Smooth muscle cell (in vitro differentiated cells): ENCODE data around the gene TBC1D19. TPM values are rescaled to one million over a fixed set of nuclear protein-coding genes. Genes with fewer than 3 reads are reported as not detected.

Source experiments
- DNase-seq: peaks from one replicate; lab custom pipeline; 2025; ENCODE audit not compliant: unreplicated experiment; lab: John Stamatoyannopoulos, UW
- H2AFZ ChIP-seq: fragments of 200-600 bp; sonication (generic); 2 replicates; pipeline ENCODE4 v1.6.0; 2016; ENCODE audit warnings: antibody characterized with exemption, low read depth, mild to moderate bottlenecking
- H3F3A ChIP-seq: fragments of 200-600 bp; sonication (generic); 2 replicates; pipeline ENCODE4 v1.6.0; 2017; ENCODE audit warnings: antibody characterized with exemption, low read depth
- H3K27ac ChIP-seq: fragments of 200-600 bp; sonication (generic); 2 replicates; pipeline ENCODE4 v1.5.1; 2016; ENCODE audit warnings: low read depth, mild to moderate bottlenecking
- H3K27me3 ChIP-seq: fragments of 200-600 bp; sonication (generic); 2 replicates; pipeline ENCODE4 v1.6.1; 2016; ENCODE audit warnings: low read depth, mild to moderate bottlenecking
- H3K36me3 ChIP-seq: fragments of 200-600 bp; sonication (generic); 2 replicates; pipeline ENCODE4 v1.5.1; 2016; ENCODE audit warnings: low read depth
- H3K4me1 ChIP-seq: fragments of 200-600 bp; sonication (generic); 2 replicates; pipeline ENCODE4 v1.5.1; 2016; ENCODE audit warnings: low read depth
- H3K4me2 ChIP-seq: fragments of 200-600 bp; sonication (generic); 2 replicates; pipeline ENCODE4 v1.6.0; 2016; ENCODE audit warnings: mild to moderate bottlenecking
- H3K4me3 ChIP-seq: fragments of 200-600 bp; sonication (generic); 2 replicates; pipeline ENCODE4 v1.5.1; 2016; ENCODE audit warnings: mild to moderate bottlenecking
- H3K79me2 ChIP-seq: fragments of 200-600 bp; sonication (generic); 2 replicates; pipeline ENCODE4 v1.6.0; 2016; ENCODE audit warnings: low read depth, mild to moderate bottlenecking
- H3K9ac ChIP-seq: fragments of 200-600 bp; sonication (generic); 2 replicates; pipeline ENCODE4 v1.6.0; 2016; ENCODE audit warnings: low read depth
- H3K9me3 ChIP-seq: fragments of 200-600 bp; sonication (generic); replicated peaks from 2 replicates; pipeline ENCODE4 v1.5.1; 2016; ENCODE audit warnings: low read depth
- H4K20me1 ChIP-seq: fragments of 200-600 bp; sonication (generic); 2 replicates; pipeline ENCODE4 v1.6.0; 2016; ENCODE audit warnings: low read depth
- CTCF ChIP-seq: fragments of 200-600 bp; sonication (generic); IDR thresholded peaks from 2 replicates; pipeline ENCODE4 v1.5.1; 2017; ENCODE audit warnings: borderline replicate concordance, mild to moderate bottlenecking, antibody characterized with exemption; ENCODE audit not compliant: insufficient read depth, poor library complexity, severe bottlenecking
- WGBS: methylation state at CpG from one replicate; pipeline ENCODE4 v1.1.7; 2016; ENCODE audit warnings: low lambda C conversion rate; 5-methylcytosine and 5-hydroxymethylcytosine counted together
- polyA plus RNA-seq: library from polyadenylated mRNA; unstranded; fragments of >200 nt; fragmentation: Nextera tagmentation; extraction: Ambion mirVana; gene quantifications from 2 replicates; pipeline ENCODE4 v1.2.1, GENCODE V29; 2016
- total RNA-seq: library from RNA; depleted of rRNA; stranded (reverse); fragments of >200 nt; gene quantifications from 2 replicates; pipeline ENCODE4 v1.2.3, GENCODE V29; 2014

Gene TBC1D19
- total and polyA plus RNA-seq, 2 experiments from 2014 or later = 19.2 to 33.8 TPM

- no peak overlapping the region for H2AFZ ChIP-seq
- no peak overlapping the region for H3K4me3 ChIP-seq
- TF ChIP-seq CTCF = no peak
- peaks cover 6% of the 10 kb centered on the region for H3F3A ChIP-seq
- H3K9ac ChIP-seq = no peak overlapping the region
- H3K27ac ChIP-seq = no peak overlapping the region
- H3K79me2 ChIP-seq = peaks cover 60% of the 10 kb centered on the region
- no peaks in the 10 kb centered on the region for H3K4me1 ChIP-seq
- no peak overlapping the region for H3K4me2 ChIP-seq
- peaks cover 30% of the 10 kb centered on the region for H4K20me1 ChIP-seq
- no peak for DNase-seq
- no peaks in the 10 kb centered on the region for H3K27me3 ChIP-seq
- WGBS = 65% methylated on average over 2 of the region's 2 CpGs
- no peaks in the 10 kb centered on the region for H3K36me3 ChIP-seq
- H3K9me3 ChIP-seq = no peaks in the 10 kb centered on the region
Measured at GRCh38 chr4:26607776-26608175, 23.9 kb downstream of the TBC1D19 start.

GRCh38 chr4:26609391-26609790 is 25.5 kb downstream of the TBC1D19 start:
- no peak overlapping the region for H2AFZ ChIP-seq
- no peak overlapping the region for H3K4me2 ChIP-seq
- peaks cover 42% of the 10 kb centered on the region for H4K20me1 ChIP-seq
- H3K27me3 ChIP-seq = no peaks in the 10 kb centered on the region
- no peak overlapping the region for H3K4me3 ChIP-seq
- H3K27ac ChIP-seq = no peak overlapping the region
- H3K36me3 ChIP-seq = no peaks in the 10 kb centered on the region
- peaks cover 6% of the 10 kb centered on the region for H3F3A ChIP-seq
- H3K9me3 ChIP-seq = no peaks in the 10 kb centered on the region
- no peaks in the 10 kb centered on the region for H3K4me1 ChIP-seq
- no peak overlapping the region for H3K9ac ChIP-seq
- DNase-seq = no peak
- H3K79me2 ChIP-seq = peaks cover 66% of the 10 kb centered on the region
- no peak for TF ChIP-seq CTCF

- TF ChIP-seq CTCF = no peak
- Histone ChIP-seq H3K27me3 (no peaks in the 10 kb centered on the region), H3F3A (peaks cover 6% of the 10 kb centered on the region), H3K27ac (no peak overlapping the region), H3K4me3 (no peak overlapping the region), H3K4me2 (no peak overlapping the region), H2AFZ (no peak overlapping the region), H3K79me2 (peaks cover 69% of the 10 kb centered on the region), H3K9ac (no peak overlapping the region), H3K36me3 (no peaks in the 10 kb centered on the region), H4K20me1 (peaks cover 42% of the 10 kb centered on the region), H3K4me1 (no peaks in the 10 kb centered on the region), H3K9me3 (no peaks in the 10 kb centered on the region)
- 98% methylated on average over 2 of the region's 2 CpGs for WGBS
- DNase-seq = no peak
Measured at GRCh38 chr4:26609868-26610267, 26.0 kb downstream of the TBC1D19 start.

GRCh38 chr4:26611372-26611771 is 27.5 kb downstream of the TBC1D19 start:
- no peaks in the 10 kb centered on the region for H3K4me1 ChIP-seq
- no peak for TF ChIP-seq CTCF
- no peak for DNase-seq

More at GRCh38 chr4:26611372-26611771, 27.5 kb downstream of the TBC1D19 start:
- Histone ChIP-seq H3K9ac (no peak overlapping the region), H3K36me3 (no peaks in the 10 kb centered on the region), H4K20me1 (peaks cover 42% of the 10 kb centered on the region), H3K27ac (no peak overlapping the region), H3K9me3 (no peaks in the 10 kb centered on the region), H3K79me2 (peaks cover 68% of the 10 kb centered on the region), H3K4me2 (no peak overlapping the region), H2AFZ (no peak overlapping the region), H3K27me3 (no peaks in the 10 kb centered on the region), H3K4me3 (no peak overlapping the region), H3F3A (no peaks in the 10 kb centered on the region)
